Measurements from ENCODE around the gene GNAS.
"Not testable (repeated sequence)": the region's sequence is repeated elsewhere in the genome, so short reads cannot be mapped to it uniquely, and the experiment has no call there.

GNAS gene

DNA sequence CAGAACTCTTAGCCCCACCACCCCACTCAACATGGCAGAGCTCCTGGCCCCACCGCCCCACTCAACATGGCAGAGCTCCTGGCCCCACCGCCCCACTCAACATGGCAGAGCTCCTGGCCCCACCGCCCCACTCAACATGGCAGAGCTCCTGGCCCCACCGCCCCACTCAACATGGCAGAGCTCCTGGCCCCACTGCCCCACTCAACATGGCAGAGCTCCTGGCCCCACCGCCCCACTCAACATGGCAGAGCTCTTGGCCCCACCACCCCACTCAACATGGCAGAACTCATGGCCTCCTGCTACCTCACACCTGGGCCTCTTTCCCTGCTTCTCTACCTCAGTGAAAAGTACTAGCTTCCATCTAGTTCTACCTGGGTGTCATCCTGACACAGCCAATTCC lies 23.7 kb upstream of the GNAS start:
- DNase-seq, result not testable (repeated sequence)

DNA sequence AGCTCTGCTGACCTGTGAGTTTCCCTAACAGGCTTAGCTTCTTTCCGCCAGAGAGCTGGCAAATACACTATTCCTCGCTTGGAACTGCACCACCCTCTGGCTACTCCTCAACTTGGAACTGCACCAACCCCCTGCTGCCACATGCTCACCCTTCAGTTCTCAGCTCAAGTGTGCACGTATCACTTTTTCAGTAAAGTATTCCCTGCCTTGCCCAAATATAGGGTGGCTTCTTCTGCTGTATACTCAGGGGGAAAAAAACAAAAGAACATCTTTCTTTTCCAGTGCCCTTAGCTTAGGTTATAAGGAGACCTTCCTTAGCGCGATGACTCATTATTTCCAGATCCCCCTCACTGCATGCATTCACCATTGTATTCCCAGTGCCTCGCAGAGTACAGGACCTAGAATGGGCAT lies 23.0 kb upstream of the GNAS start:
- no peak for DNase-seq

- peak; percentile 62 for DNase-seq
These were observed 20.1 kb upstream of the GNAS start for GRCh38 chr20:58832457-58832856.

DNA sequence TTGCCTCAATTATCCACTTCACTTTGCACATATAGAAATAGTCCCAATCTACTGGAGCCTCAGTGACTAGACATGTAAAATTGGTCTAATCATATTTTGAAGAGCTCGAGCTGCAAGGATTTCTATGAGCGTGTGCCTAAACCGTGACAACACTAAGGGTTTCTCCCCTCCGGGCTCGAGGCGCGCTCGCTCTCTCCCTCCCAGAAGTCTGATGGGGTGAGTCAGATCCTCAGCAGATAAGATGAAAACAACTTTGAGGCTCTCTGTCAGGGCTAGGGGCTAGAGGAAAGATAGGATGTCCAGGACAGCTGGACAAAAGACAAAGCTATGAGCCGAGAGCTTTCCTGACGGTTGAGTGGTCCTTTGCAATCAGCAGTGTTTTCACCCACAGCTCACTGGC lies 18.6 kb upstream of the GNAS start:
- no peak for DNase-seq

DNA sequence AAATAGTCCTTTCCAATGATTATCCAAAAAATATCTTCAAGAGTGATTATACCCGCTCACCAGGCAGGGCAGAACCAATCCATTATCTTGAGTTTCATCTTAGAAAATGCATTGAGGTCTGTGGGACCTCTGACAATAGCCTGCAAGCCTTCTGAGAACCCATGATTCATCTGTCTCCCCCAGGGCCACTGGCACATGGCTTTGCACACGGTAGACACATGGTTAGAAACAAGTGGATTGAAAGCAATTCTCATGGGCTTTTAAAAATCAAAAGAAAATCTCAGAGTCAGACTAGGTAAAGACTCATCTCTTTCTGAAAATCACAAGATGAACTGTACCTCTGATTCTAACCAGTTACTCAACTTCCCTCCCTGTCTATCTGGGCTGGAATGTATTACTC lies 17.3 kb upstream of the GNAS start:
- DNase-seq, result no peak

- no peak for DNase-seq
These were observed 15.8 kb upstream of the GNAS start for GRCh38 chr20:58836616-58837204.

DNA sequence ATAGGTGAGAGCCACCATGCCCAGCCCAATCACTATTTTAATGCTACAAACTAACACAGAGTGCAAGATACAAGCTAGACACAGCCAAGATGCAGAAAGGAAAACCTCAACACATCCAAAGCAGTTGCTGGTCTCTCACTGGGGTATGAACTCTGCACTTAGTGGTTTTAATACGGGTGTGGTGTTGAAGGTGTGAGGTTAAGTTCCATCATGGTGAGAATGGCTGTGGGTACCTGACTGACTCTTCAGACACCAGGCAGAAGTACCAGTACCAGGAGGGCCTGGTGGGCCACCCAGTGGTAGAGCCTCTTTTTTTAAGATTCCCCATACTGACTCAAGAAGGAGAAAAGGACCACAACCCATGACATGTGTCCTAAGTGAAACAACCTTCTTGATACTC lies 14.8 kb upstream of the GNAS start:
- DNase-seq, result no peak

- no peak for DNase-seq
These were observed 14.3 kb upstream of the GNAS start for GRCh38 chr20:58838174-58838573.

GRCh38 chr20:58839474-58839874 lies 13.0 kb upstream of the GNAS start:
- DNase-seq, result peak; percentile 58

DNA sequence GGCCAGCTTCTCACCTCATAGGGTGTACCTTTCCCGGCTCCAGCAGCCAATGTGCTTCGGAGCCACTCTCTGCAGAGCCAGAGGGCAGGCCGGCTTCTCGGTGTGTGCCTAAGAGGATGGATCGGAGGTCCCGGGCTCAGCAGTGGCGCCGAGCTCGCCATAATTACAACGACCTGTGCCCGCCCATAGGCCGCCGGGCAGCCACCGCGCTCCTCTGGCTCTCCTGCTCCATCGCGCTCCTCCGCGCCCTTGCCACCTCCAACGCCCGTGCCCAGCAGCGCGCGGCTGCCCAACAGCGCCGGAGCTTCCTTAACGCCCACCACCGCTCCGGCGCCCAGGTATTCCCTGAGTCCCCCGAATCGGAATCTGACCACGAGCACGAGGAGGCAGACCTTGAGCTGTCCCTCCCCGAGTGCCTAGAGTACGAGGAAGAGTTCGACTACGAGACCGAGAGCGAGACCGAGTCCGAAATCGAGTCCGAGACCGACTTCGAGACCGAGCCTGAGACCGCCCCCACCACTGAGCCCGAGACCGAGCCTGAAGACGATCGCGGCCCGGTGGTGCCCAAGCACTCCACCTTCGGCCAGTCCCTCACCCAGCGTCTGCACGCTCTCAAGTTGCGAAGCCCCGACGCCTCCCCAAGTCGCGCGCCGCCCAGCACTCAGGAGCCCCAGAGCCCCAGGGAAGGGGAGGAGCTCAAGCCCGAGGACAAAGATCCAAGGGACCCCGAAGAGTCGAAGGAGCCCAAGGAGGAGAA lies 12.3 kb upstream of the GNAS start:
- no peak for DNase-seq

GRCh38 chr20:58840816-58841538 lies 11.5 kb upstream of the GNAS start:
- DNase-seq, result no peak

DNA sequence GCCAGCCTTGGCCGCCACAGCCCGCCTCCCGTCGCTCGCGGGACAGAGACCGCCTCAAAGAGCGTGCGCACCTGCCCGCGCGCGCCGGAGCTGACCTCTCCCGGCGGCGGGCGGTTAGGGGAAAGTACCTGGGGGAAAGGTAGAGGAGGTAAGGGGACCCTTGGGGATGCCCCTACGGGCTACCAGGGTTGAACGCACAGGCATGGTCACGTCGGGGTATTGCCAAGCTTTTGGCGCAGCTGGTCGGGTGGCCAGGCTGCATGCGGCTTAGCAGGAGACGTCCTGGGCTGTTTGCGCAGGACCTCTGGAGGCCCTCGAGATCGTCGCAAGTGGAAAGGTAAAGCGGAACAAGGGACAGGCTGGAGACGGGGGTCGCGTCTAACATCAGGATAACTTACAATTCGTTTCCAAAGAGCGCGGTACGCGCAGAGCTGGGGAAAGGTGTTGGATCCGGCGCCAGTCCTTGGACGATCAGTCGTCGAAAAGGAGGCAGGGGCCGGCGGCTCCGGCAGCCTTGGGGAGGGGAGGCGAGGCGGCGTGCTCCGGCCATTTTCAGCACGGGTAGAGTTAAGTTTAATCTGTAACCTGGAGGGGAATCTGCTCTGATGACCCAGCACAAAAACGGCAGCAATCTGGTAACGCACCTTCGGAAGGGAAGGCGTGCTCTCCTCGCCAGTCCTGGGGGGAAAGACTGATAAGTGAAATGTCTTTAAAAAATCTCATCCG lies 10.8 kb upstream of the GNAS start:
- DNase-seq, result no peak

DNA sequence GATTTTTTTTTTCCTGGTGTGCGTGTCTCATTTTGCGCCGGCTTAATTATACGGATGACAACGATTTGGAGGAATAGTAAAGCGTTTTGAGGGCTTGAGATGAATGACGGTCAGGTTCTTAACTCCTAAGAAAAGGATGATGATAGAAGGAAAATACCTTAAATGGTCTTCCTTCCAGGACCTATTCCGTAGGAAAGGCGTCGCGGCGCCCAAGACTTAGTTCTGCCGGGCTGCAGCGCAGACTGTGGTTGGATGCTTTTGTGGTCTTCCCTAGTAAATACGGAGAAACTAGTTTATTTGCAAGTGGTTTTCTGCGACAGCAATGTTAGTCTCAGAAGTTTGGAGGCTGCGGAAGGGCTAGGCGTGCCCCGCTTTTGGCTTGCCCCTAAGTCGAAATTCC lies 10.2 kb upstream of the GNAS start:
- no peak for DNase-seq

- no peak for DNase-seq
These were observed 9.4 kb upstream of the GNAS start for GRCh38 chr20:58843128-58843556.

DNA sequence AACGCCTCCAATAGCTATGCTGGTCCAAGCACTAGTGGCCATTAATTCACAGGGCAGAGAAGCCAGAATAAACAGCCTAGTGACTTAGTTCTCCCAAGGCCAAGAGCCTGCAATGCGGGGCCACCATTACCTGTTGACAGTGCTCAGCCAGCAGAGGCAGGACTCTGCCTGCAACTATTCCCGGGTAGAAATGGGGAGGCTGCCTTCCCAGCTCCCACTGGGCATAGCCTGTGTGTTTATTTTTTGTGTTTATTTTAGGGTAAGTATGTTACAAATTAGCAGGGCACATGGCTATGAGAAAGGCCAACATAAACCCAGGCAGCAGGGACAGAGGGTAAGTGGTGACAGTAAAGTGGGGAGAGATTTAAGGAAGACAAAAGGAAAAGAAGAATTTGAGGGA lies 6.8 kb upstream of the GNAS start:
- no peak for DNase-seq

- DNase-seq, result peak; percentile 62
These were observed 5.1 kb upstream of the GNAS start for GRCh38 chr20:58847463-58847862.

GRCh38 chr20:58850693-58851174 lies 1.8 kb upstream of the GNAS start, which contains the start of gene GNAS-AS1:
TSS of gene GNAS-AS1 (minus strand) at chr20:58850902.
- peak; percentile 75 for DNase-seq

DNA sequence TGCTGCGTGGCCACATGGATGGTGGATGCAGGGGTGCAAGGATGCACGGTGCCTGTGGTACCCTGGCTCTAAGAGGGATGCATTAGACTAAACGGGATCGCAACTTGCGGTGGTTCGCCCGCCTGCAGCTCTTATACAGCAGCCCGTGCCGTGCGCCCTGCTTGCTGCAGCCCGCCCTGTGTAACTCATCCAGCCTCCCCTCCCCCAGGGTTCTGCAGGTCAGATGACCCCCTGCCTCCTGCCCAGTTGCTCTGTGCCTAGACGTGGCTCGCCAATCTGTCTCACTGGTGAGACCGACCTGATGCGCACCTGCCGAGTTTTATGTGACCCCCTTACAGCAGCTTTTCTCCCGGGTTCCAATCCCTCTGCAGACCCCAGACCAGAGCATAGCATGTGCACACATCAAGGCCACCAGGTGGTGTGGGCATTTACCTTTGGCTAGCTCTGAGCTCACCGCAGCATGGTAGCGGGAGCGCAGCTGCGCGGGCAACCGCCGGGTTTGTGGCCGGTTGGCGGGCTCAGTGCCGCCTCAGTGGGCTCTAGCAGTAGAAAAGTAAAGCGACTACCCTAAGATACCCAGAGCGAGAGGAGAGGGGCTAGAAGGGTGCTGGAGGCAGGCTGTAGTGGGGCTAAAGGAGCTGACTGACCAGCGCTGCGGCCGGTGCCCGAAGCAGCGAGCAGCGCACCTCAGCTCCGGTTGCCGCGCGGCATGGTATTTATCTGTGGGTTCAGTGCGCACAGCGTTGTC lies 1.1 kb upstream of the GNAS start:
- no peak for DNase-seq

- DNase-seq, result no peak
These were observed 502 bp upstream of the GNAS start for GRCh38 chr20:58851969-58852458.

- no peak for DNase-seq
These were observed 950 bp downstream of the GNAS start for GRCh38 chr20:58853466-58853865.

DNA sequence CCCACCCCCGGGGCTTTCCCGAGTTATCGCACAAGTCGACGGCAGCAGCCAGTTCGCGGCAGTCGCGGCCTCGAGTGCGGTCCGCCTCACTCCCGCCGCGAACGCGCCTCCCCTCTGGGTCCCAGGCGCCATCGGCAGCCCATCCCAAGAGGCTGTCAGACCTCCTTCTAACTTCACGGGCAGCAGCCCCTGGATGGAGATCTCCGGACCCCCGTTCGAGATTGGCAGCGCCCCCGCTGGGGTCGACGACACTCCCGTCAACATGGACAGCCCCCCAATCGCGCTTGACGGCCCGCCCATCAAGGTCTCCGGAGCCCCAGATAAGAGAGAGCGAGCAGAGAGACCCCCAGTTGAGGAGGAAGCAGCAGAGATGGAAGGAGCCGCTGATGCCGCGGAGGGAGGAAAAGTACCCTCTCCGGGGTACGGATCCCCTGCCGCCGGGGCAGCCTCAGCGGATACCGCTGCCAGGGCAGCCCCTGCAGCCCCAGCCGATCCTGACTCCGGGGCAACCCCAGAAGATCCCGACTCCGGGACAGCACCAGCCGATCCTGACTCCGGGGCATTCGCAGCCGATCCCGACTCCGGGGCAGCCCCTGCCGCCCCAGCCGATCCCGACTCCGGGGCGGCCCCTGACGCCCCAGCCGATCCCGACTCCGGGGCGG lies 1.6 kb downstream of the GNAS start:
- no peak for DNase-seq

All from hematopoietic multipotent progenitor cell treated with erythropoietin and hydrocortisone succinate and interleukin-3 and kit ligand, for 4 days (in vitro differentiated cells).